HepG2 (cell line): ENCODE measurements around the gene LAMA5. TPM values are rescaled to one million over a fixed set of nuclear protein-coding genes. Genes with fewer than 3 reads are reported as not detected.
A peak's percentile ranks its signal among the peaks of the same experiment; 100 is the strongest.

ENCODE experiments used
- ELK4 ChIP-seq: sonication (generic); formaldehyde crosslinking; IDR thresholded peaks from 2 replicates; pipeline ENCODE4 v1.9.0; 2021; ENCODE audit warnings: missing genetic modification reagents, borderline replicate concordance
- FOXO1 ChIP-seq: sonication (generic); formaldehyde crosslinking; IDR thresholded peaks from 2 replicates; pipeline ENCODE4 v1.4.0; 2020; ENCODE audit warnings: missing genetic modification reagents
- HMG20A ChIP-seq: IDR thresholded peaks from 2 replicates; pipeline ENCODE4 v1.6.1; 2016; ENCODE audit warnings: borderline replicate concordance
- KMT2B ChIP-seq: IDR thresholded peaks from 2 replicates; pipeline ENCODE4 v1.6.1; 2016; ENCODE audit warnings: missing genetic modification reagents, missing compliant biosample characterization
- PAF1 ChIP-seq: IDR thresholded peaks from 2 replicates; pipeline ENCODE4 v1.6.1; 2016; ENCODE audit warnings: missing genetic modification reagents, missing compliant biosample characterization
- PHF21A ChIP-seq: sonication (generic); formaldehyde crosslinking; IDR thresholded peaks from 2 replicates; pipeline ENCODE4 v1.5.0; 2020; ENCODE audit warnings: mild to moderate bottlenecking, missing genetic modification reagents
- PRDM10 ChIP-seq: sonication (generic); formaldehyde crosslinking; IDR thresholded peaks from 2 replicates; pipeline ENCODE4 v1.4.0; 2020; ENCODE audit warnings: low read depth, missing genetic modification reagents
- SOX13 ChIP-seq, 3 experiments: fragments of 450-650 bp in 1 of 3; sonication (generic) in 1 of 3; formaldehyde crosslinking in 1 of 3; IDR thresholded peaks in 2 of 3; conservative IDR thresholded peaks in 1 of 3; 2 replicates each; pipeline versions ENCODE4 v1.5.0 to v1.6.1; 2016 to 2020; ENCODE audit warnings: antibody characterized with exemption in 1 of 3, mild to moderate bottlenecking in 1 of 3, missing compliant biosample characterization in 1 of 3, missing genetic modification reagents in 1 of 3, moderate library complexity in 1 of 3
- SUZ12 ChIP-seq: fragments of 150-350 bp; IDR thresholded peaks from 2 replicates; pipeline ENCODE4 v1.6.1; 2014; ENCODE audit warnings: low read depth, low read length
- TIGD3 ChIP-seq: sonication (generic); formaldehyde crosslinking; IDR thresholded peaks from 2 replicates; pipeline ENCODE4 v1.5.1; 2020; ENCODE audit warnings: mild to moderate bottlenecking, missing genetic modification reagents, borderline replicate concordance
- ZC3H13 ChIP-seq: sonication (generic); formaldehyde crosslinking; IDR thresholded peaks from 2 replicates; pipeline ENCODE4 v1.8.1; 2023; ENCODE audit warnings: mild to moderate bottlenecking, missing genetic modification reagents, moderate library complexity
- ZFP82 ChIP-seq: sonication (generic); formaldehyde crosslinking; IDR thresholded peaks from 2 replicates; pipeline ENCODE4 v1.5.1; 2020; ENCODE audit warnings: mild to moderate bottlenecking, missing genetic modification reagents, borderline replicate concordance
- ZNF580 ChIP-seq: IDR thresholded peaks from 2 replicates; pipeline ENCODE4 v1.6.1; 2016; ENCODE audit warnings: low read depth, borderline replicate concordance
- ZNF646 ChIP-seq: sonication (generic); formaldehyde crosslinking; IDR thresholded peaks from 2 replicates; pipeline ENCODE4 v1.9.0; 2021; ENCODE audit warnings: mild to moderate bottlenecking, missing genetic modification reagents
- ZNF678 ChIP-seq: sonication (generic); formaldehyde crosslinking; IDR thresholded peaks from 2 replicates; pipeline ENCODE4 v1.4.0; 2020; ENCODE audit warnings: mild to moderate bottlenecking, missing genetic modification reagents
- polyA plus RNA-seq, 8 experiments: library from polyadenylated mRNA; depleted of rRNA in 3 of 8; stranded (reverse) in 7 of 8; unstranded in 1 of 8; fragments of >200 nt; fragmentation: Illumina TruSeq in 4 of 8; extraction: Trizol in 4 of 8; gene quantifications; 2 replicates each; pipeline versions ENCODE4 v1.2.1 to v1.2.3, GENCODE V29; 2011 to 2016; ENCODE audit warnings: low read depth in 4 of 8, missing spikeins in 1 of 8, mixed read lengths in 1 of 8; ENCODE audit not compliant: insufficient read depth in 1 of 8
- total RNA-seq, 5 experiments: library from RNA; depleted of rRNA; stranded (reverse); fragments of >200 nt; fragmentation: Illumina TruSeq; extraction: Trizol; gene quantifications; 2 replicates each; pipeline ENCODE4 v1.2.3, GENCODE V29; 2016; ENCODE audit warnings: low read depth in 1 of 5

LAMA5 gene
- total and polyA plus RNA-seq, 2 of the 13 experiments (the other 11 are each of a cell fraction or from before 2014, with no cell fraction given) = 21.0 to 44.7 TPM

- TF ChIP-seq ZNF580 (CRISPR knock-in tag) (peak; percentile 99), ZFP82 (no peak), TIGD3 (CRISPR knock-in tag) (no peak), FOXO1 (peak; percentile 89), ZNF678 (CRISPR knock-in tag) (0 out of 2 replicates have a peak, but pooled peaks have one; percentile 83), ZNF646 (CRISPR knock-in tag) (peak; percentile 95), KMT2B (CRISPR knock-in tag) (0 out of 2 replicates have a peak, but pooled peaks have one; percentile 29), ELK4 (CRISPR knock-in tag) (no peak), ZC3H13 (CRISPR knock-in tag) (no peak), PRDM10 (peak; percentile 94), SOX13 (IDR thresholded peaks at IDR 0.05) (peak; percentile 54; the same call in 1 of the 2 replicates), SOX13 (CRISPR knock-in tag; conservative IDR thresholded peaks at IDR 0.05 in 1 of 2, IDR thresholded peaks at IDR 0.05 in 1 of 2) (peak in 1 of 2 experiments; percentile 82; a peak in 2 of 4 replicates), SUZ12 (no peak), PHF21A (CRISPR knock-in tag) (peak; percentile 75), HMG20A (CRISPR knock-in tag) (peak; percentile 49; the same call in 1 of the 2 replicates), PAF1 (CRISPR knock-in tag) (peak; percentile 41; the same call in 1 of the 2 replicates)
Observed at GRCh38 chr20:62301773-62302340, 65.3 kb downstream of the LAMA5 start (continued).
